Retina (tissue), 1 donor: ENCODE measurements around the gene LEF1.
"Not testable (repeated sequence)": the region's sequence is repeated elsewhere in the genome, so short reads cannot be mapped to it uniquely, and the experiment has no call there.

Experiments used
- DNase-seq: peaks from one replicate; pipeline ENCODE4 v3.0.0-alpha.2; 2016

LEF1 gene

DNA sequence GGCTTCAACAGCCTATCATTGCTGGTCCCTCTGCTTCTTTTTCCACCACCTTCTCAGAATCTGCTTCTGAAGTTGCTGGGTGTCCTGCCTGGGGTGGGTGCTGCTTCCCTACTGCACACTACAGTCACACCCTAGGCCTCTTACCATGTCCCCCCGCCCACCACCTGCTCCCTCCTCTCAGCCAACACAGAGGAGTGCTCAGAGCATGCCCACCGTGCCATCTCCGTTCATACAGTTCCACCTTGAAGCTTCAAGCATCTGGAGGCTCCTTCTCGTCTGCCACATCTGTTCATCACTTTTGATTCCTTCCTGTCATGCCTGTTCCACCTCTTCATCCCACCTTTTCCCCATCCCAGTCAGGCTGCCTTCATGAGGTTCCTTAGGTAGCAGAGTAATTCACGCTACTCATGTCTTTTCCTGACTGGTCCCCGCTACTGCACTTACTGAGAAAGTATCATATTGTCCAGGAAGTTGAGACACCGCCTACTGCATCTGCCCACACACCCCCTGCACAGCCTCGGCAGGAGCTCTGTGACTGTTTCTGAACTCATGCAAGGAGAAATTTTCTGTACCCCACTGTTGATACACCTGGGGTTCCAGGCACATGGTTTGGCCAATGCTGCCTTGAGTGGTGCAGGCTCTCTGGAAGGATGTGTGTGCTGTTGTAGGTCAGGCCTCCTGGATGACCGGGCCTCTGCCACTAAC is 139.6 kb downstream of the LEF1 start:
- no peak for DNase-seq

GRCh38 chr4:108024878-108025165 is 143.9 kb downstream of the LEF1 start:
- DNase-seq: peak; percentile 66

- DNase-seq: peak; percentile 42
These were observed 144.5 kb downstream of the LEF1 start for GRCh38 chr4:108024085-108024877.

DNA sequence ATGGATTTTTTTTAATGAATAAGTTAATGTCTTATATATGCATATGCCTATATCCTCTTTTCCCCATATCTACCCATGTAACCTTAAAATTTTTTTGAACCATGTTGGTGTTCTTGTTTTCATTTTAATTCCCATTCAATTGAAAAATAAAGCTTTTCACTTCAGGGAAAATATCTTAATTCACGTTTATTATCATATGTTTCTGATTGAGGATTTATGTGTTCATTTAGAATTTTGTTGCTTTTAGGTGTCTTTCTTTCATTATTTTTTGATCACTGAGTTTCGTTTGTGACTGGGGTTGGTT is 149.9 kb downstream of the LEF1 start:
- DNase-seq: no peak

GRCh38 chr4:108018040-108018883 is 150.5 kb downstream of the LEF1 start:
- peak; percentile 72 for DNase-seq

- DNase-seq: no peak
These were observed 154.8 kb downstream of the LEF1 start for GRCh38 chr4:108013955-108014354.

DNA sequence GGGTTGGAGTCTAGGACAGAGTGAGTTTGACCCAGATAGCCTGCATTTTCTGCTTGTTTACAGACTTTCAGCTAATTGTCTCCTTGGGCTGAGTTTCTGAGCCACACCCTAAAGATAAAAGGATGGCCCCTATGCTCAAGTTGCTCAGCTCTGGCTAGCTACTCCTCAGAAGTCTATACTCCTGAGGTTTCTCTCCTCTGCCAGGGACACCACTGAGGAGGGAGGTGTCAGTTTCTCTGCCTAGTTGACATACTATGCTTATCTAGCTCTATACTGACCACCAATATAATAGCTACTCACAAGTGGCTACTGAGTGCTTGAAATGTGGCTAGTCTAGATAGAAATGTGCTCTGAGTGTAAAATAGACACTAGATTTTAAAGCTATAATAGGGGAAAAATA is 155.4 kb downstream of the LEF1 start:
- no peak for DNase-seq

DNA sequence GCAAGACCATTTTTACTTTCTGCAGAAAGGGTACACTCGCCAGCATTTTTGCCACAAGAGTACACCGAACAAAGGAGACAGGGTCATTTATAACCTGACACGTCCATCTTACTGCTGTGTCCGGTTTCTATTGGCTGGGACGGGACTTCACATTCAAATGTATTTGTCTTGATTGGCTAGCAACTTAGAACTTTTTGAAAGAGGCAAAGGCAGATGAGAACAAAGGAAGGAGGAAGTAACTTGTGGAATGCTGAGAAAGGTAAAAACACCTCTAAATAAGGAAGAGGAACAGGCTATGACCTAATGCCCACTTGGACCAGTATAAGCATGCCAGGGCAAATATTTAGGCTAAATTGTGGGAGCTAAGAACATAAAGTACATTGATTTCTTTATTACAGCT is 156.3 kb downstream of the LEF1 start:
- DNase-seq: not testable (repeated sequence)

DNA sequence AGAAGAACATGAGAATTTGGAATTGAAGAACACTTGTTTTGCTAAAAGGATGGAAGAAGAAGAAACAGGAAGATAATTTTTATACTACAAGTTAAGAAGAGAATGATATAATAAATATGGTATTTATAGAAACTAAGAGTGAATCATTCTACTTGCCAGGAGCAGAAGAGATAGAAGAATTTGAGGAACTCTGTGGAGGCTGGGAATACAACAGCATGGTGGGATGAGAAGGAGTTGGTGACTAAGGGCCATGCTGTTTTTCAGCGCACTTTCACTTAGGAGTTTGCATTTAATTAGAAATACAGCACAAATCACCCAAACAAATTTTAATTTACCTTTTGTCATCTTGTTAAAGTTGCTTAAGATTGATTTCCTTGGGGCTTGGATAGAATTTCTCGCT is 158.6 kb downstream of the LEF1 start:
- no peak for DNase-seq

GRCh38 chr4:108008721-108009120 is 160.0 kb downstream of the LEF1 start:
- no peak for DNase-seq

DNA sequence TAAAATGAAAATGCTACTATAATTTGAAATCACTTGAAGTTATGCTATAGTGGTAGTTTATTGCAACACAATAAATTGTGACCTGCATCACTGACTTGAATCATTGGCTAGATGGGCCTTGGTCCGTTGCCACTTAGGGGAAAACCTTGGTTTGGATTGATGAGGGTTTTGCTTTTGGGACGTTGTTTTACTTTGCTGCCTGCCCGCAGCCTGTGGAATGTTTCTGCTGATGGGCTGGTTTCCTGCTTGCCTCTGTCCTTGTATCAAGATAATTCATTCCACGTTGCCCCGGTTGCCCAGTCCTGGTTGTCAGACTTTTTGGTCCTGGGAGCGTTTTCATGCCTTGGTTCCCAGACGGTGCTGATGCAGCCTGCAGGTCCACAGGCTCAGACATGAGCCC is 160.7 kb downstream of the LEF1 start:
- DNase-seq: no peak

DNA sequence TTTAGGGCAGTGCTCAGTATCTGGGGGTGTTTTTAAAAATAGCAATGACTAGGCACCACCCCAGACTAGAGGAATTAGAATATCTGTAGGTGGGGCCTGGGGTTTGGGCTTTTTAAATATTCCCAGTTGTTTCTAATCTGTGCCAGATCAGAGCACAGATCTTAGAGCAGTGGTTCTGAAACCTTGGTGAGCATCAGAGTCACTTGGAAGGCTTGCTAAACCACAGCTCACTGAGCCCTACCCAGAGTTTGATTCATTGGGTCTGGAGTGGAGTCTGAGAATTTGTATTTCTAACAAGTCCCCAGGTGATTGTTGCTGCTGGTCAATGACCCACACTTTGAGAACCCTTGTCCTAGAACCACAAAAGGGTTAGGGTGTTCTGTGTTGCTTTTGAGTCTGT is 162.4 kb downstream of the LEF1 start:
- DNase-seq: no peak

DNA sequence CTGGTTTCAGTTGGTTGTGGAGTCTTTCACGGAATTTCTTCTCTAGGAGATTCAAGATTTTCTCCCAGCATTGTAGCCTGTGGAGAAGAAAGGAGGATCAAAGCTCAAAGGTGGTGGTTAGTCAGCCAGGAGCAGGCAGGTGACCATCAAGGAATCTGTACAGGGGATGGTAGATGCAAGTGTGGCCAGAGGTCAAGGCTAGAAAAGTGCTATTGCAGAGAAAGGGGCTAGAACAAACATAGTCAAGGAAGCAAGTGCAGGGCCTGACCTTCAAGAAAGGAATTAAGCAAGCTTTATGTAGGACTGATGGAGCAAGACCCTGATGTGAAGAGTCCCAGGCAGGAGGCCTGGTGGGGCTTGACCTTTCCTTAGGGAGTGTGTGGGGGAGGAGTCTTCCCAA is 162.9 kb downstream of the LEF1 start:
- no peak for DNase-seq

GRCh38 chr4:108004646-108005045 is 164.1 kb downstream of the LEF1 start:
- DNase-seq: no peak

DNA sequence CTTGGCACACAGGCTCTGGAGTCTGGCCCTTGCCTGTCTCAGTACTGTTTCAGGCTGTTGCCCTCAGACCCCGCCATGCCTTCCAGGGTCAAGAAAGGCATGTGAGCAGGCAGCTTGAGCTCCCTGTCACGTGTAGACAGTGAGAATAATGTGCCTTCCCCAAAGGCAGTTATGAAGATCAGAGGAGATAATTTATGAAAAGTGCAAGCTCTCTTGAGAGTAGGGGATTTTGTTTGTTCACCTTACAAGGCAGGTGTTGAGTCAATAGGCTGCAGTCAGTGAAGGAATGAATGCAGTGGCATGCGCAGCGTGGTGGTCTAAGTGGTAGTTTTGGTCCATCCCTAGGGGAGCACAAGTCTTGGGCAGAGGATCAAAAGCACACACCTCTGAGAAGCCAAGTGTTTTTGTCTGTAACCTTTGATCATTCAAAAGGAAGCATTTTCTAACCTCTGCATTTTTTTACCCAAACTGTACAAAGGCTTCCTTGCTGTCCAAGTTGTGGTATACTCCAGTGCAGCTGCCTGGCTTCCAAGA is 164.7 kb downstream of the LEF1 start:
- no peak for DNase-seq

DNA sequence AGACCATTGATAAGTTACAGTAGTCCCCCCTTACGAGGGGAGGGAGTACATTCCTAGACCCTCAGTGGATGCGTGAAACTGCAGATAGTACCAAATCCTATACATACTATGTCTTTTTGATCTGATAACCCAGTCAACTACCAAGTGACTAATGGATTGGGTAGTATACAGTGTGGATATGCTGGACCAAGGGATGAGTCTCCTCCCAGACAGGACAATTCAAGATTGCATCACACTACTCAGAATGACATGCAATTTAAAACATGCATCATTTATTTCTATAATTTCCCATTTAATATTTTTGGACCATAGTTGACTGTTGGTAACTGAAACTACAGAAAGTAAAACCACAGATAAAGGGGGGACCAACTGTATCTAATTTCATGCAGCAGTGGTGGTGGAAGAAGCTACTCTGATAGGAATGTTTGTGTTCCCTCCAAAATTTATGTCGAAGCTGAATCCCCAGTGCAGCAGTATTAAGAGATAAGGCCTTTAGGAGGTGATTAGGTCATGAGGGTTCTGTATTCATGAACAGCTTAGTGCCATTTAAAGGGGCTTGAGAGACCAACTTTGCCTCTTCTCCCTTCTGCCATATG is 167.1 kb downstream of the LEF1 start:
- no peak for DNase-seq

GRCh38 chr4:107999932-108000539 is 168.7 kb downstream of the LEF1 start:
- no peak for DNase-seq

GRCh38 chr4:107997794-107998193 is 170.9 kb downstream of the LEF1 start:
- no peak for DNase-seq
